Panc1 (cell line): ENCODE results near the gene MSH3.

Experiments
- CTCF ChIP-seq: fragments of 450-650 bp; IDR thresholded peaks from 2 replicates; pipeline ENCODE4 v1.5.1; 2017; ENCODE audit warnings: mild to moderate bottlenecking
- TCF7L2 ChIP-seq: IDR thresholded peaks from 2 replicates; pipeline ENCODE4 v1.6.1; 2011; ENCODE audit warnings: mild to moderate bottlenecking, low read depth, low read length, inconsistent platforms
- TF ChIP-seq, protein P1 (sequence below), 2 experiments: IDR thresholded peaks; 2 replicates each; pipeline ENCODE4 v1.6.1; 2011 to 2012; ENCODE audit warnings: low read depth in 2 of 2, control low read depth in 1 of 2, low read length in 1 of 2, mild to moderate bottlenecking in 1 of 2, moderate library complexity in 1 of 2; ENCODE audit not compliant: insufficient read depth in 1 of 2

DNA sequence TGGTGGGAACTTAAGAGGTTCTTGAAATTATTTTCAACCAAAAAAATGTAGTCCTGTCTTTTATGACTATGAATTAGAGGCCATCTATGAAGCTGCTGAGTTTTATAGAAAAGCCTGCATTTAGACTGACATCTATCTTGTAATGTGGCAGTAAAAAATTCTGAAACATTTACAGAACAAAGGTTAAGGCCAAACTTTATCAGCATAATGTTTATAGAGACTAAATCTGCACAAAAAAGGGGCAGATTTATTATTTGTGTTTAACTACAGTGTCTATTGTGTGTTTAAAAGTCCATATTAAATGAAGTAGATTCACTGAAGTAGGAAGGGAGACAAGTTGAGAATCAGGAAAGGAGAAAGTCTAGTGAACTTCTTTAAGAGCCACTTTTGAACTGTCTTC, 47.1 kb upstream of the MSH3 start:
- TF ChIP-seq CTCF (no peak), TCF7L2 (no peak)
- TF ChIP-seq, protein P1, sequence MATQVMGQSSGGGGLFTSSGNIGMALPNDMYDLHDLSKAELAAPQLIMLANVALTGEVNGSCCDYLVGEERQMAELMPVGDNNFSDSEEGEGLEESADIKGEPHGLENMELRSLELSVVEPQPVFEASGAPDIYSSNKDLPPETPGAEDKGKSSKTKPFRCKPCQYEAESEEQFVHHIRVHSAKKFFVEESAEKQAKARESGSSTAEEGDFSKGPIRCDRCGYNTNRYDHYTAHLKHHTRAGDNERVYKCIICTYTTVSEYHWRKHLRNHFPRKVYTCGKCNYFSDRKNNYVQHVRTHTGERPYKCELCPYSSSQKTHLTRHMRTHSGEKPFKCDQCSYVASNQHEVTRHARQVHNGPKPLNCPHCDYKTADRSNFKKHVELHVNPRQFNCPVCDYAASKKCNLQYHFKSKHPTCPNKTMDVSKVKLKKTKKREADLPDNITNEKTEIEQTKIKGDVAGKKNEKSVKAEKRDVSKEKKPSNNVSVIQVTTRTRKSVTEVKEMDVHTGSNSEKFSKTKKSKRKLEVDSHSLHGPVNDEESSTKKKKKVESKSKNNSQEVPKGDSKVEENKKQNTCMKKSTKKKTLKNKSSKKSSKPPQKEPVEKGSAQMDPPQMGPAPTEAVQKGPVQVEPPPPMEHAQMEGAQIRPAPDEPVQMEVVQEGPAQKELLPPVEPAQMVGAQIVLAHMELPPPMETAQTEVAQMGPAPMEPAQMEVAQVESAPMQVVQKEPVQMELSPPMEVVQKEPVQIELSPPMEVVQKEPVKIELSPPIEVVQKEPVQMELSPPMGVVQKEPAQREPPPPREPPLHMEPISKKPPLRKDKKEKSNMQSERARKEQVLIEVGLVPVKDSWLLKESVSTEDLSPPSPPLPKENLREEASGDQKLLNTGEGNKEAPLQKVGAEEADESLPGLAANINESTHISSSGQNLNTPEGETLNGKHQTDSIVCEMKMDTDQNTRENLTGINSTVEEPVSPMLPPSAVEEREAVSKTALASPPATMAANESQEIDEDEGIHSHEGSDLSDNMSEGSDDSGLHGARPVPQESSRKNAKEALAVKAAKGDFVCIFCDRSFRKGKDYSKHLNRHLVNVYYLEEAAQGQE (IDR thresholded peaks at IDR 0.05; ENCODE audit: insufficient read depth in 1 of 2, low read depth in 2 of 2, low read length in 1 of 2): no peak
